ENCODE data around the gene TMEM119. TPM values are rescaled to one million over a fixed set of nuclear protein-coding genes. Genes with fewer than 3 reads are reported as not detected.

Gene TMEM119
- total and polyA plus RNA-seq, 2 of the 13 experiments (the other 11 are each of a cell fraction or from before 2014, with no cell fraction given) = not detected

DNA sequence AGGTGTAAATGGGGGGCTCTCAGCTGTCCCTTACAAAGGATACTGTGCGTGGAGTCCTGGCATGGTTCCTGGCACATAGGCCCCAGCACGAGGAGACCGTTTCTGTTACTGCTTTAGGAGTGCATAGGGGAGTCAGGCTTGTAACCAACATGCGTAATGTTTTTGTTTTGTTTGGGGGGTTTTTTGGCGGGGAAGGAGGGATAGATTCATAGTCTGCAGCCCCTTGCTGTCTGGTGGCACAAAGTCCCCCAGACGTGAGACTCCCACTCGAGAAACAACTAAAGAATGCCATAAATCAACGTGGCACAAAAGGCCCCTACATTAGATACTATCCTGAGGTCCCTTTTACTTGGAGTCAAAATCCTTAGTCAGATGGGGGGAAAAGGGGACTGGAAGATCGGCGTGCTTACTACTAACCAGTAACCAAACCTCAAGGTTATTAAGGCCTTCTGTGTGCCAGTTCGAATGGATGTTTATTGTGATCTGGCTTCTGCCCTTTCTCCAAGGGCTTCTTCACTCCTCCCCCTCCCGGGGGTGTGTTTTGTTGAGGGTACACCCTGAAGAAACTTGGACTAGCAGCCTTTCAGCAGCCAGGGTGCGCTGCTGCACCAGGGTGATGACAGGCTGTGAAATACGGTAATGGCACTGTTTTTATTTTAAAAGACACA, 34.6 kb downstream of the TMEM119 start (continued):
- no peak for TF ChIP-seq SOX13 (IDR thresholded peaks at IDR 0.05)
- TF ChIP-seq SOX13 (CRISPR knock-in tag; conservative IDR thresholded peaks at IDR 0.05 in 1 of 2, IDR thresholded peaks at IDR 0.05 in 1 of 2) = peak in 1 of 2 experiments; percentile 61; a peak in 2 of 4 replicates
- no peak for TF ChIP-seq ZNF160 (CRISPR knock-in tag; IDR thresholded peaks at IDR 0.05)
- TF ChIP-seq JUNB (CRISPR knock-in tag; IDR thresholded peaks at IDR 0.05; ENCODE audit: borderline replicate concordance) = no peak
- TF ChIP-seq ZMYM4 (CRISPR knock-in tag; IDR thresholded peaks at IDR 0.05) = peak; percentile 31; the same call in 1 of the 2 replicates
- TF ChIP-seq, protein P1, sequence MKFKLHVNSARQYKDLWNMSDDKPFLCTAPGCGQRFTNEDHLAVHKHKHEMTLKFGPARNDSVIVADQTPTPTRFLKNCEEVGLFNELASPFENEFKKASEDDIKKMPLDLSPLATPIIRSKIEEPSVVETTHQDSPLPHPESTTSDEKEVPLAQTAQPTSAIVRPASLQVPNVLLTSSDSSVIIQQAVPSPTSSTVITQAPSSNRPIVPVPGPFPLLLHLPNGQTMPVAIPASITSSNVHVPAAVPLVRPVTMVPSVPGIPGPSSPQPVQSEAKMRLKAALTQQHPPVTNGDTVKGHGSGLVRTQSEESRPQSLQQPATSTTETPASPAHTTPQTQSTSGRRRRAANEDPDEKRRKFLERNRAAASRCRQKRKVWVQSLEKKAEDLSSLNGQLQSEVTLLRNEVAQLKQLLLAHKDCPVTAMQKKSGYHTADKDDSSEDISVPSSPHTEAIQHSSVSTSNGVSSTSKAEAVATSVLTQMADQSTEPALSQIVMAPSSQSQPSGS (CRISPR knock-in tag; IDR thresholded peaks at IDR 0.05) = no peak
- no peak for TF ChIP-seq TCF12 (IDR thresholded peaks at IDR 0.05)
- no peak for TF ChIP-seq TCF12 (CRISPR knock-in tag; IDR thresholded peaks at IDR 0.05)
- TF ChIP-seq, protein P2, sequence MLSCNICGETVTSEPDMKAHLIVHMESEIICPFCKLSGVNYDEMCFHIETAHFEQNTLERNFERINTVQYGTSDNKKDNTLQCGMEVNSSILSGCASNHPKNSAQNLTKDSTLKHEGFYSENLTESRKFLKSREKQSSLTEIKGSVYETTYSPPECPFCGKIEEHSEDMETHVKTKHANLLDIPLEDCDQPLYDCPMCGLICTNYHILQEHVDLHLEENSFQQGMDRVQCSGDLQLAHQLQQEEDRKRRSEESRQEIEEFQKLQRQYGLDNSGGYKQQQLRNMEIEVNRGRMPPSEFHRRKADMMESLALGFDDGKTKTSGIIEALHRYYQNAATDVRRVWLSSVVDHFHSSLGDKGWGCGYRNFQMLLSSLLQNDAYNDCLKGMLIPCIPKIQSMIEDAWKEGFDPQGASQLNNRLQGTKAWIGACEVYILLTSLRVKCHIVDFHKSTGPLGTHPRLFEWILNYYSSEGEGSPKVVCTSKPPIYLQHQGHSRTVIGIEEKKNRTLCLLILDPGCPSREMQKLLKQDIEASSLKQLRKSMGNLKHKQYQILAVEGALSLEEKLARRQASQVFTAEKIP (CRISPR knock-in tag; IDR thresholded peaks at IDR 0.05; ENCODE audit: borderline replicate concordance) = no peak
- TF ChIP-seq MIER3 (CRISPR knock-in tag; IDR thresholded peaks at IDR 0.05; ENCODE audit: borderline replicate concordance) = no peak
- TF ChIP-seq CENPBD1 (CRISPR knock-in tag; IDR thresholded peaks at IDR 0.05; ENCODE audit: borderline replicate concordance, low read depth) = no peak
- no peak for TF ChIP-seq ZNF839 (CRISPR knock-in tag; IDR thresholded peaks at IDR 0.05; ENCODE audit: borderline replicate concordance)
- no peak for TF ChIP-seq ZNF569 (CRISPR knock-in tag; IDR thresholded peaks at IDR 0.05; ENCODE audit: borderline replicate concordance)
- peak; percentile 94 for TF ChIP-seq SMC3 (IDR thresholded peaks at IDR 0.05; ENCODE audit: low read length)
- TF ChIP-seq TOE1 (CRISPR knock-in tag; IDR thresholded peaks at IDR 0.05) = no peak
- no peak; the same call in 1 of the 2 replicates for TF ChIP-seq HDAC1 (CRISPR knock-in tag; IDR thresholded peaks at IDR 0.05)
- TF ChIP-seq RAD21 (CRISPR knock-in tag; IDR thresholded peaks at IDR 0.05) = peak; percentile 77
- no peak; the same call in 1 of the 2 replicates for TF ChIP-seq ZNF501 (CRISPR knock-in tag; IDR thresholded peaks at IDR 0.05)
- peak; percentile 57; the same call in 1 of the 2 replicates for TF ChIP-seq RXRB (CRISPR knock-in tag; IDR thresholded peaks at IDR 0.05; ENCODE audit: borderline replicate concordance)
- TF ChIP-seq KMT2B (CRISPR knock-in tag; IDR thresholded peaks at IDR 0.05) = 0 out of 2 replicates have a peak, but pooled peaks have one; percentile 32
- TF ChIP-seq SMAD3 (CRISPR knock-in tag; IDR thresholded peaks at IDR 0.05) = no peak
- no peak for TF ChIP-seq ARHGAP35 (CRISPR knock-in tag; IDR thresholded peaks at IDR 0.05; ENCODE audit: borderline replicate concordance)
- no peak for TF ChIP-seq CCAR2 (optimal IDR thresholded peaks at IDR 0.05; ENCODE audit: low read depth, low read length)
- peak; percentile 87 for TF ChIP-seq STAG1 (CRISPR knock-in tag; IDR thresholded peaks at IDR 0.05)
- TF ChIP-seq FIP1L1 (IDR thresholded peaks at IDR 0.05; ENCODE audit: borderline replicate concordance, insufficient read depth, low read depth, low read length) = no peak
- TF ChIP-seq SMAD1 (CRISPR knock-in tag; IDR thresholded peaks at IDR 0.05; ENCODE audit: borderline replicate concordance, low read depth) = no peak
